CD4-positive, alpha-beta T cell treated with Interleukin-17A for 1 hour (primary cell): ENCODE measurements around the gene ZNF839.
"Not testable (repeated sequence)": the region's sequence is repeated elsewhere in the genome, so short reads cannot be mapped to it uniquely, and the experiment has no call there.

Experiments
- DNase-seq: peaks from one replicate; pipeline ENCODE4 v3.0.0-alpha.2; 2020

The ZNF839 gene

GRCh38 chr14:102344084-102344483 is 24.5 kb downstream of the ZNF839 start:
- DNase-seq, result no peak

GRCh38 chr14:102344485-102344884 is 24.9 kb downstream of the ZNF839 start:
- no peak for DNase-seq

- no peak for DNase-seq
Observed at GRCh38 chr14:102345232-102345631, 25.7 kb downstream of the ZNF839 start.

- no peak for DNase-seq
Observed at GRCh38 chr14:102346645-102347044, 27.1 kb downstream of the ZNF839 start.

GRCh38 chr14:102348376-102348775 is 28.8 kb downstream of the ZNF839 start:
- no peak for DNase-seq

- DNase-seq, result no peak
Observed at GRCh38 chr14:102351023-102351422, 31.5 kb downstream of the ZNF839 start.

- not testable (repeated sequence) for DNase-seq
Observed at GRCh38 chr14:102351593-102351992, 32.0 kb downstream of the ZNF839 start.

GRCh38 chr14:102352213-102352612 is 32.7 kb downstream of the ZNF839 start:
- no peak for DNase-seq

- no peak for DNase-seq
Observed at GRCh38 chr14:102353126-102353619, 33.6 kb downstream of the ZNF839 start.

- no peak for DNase-seq
Observed at GRCh38 chr14:102356280-102356679, 36.7 kb downstream of the ZNF839 start.

GRCh38 chr14:102359341-102359740 is 39.8 kb downstream of the ZNF839 start:
- no peak for DNase-seq

GRCh38 chr14:102360388-102360787 is 40.8 kb downstream of the ZNF839 start:
- DNase-seq, result no peak

- DNase-seq, result peak; percentile 33
Observed at GRCh38 chr14:102362084-102362483, 42.5 kb downstream of the ZNF839 start.

- DNase-seq, result peak; percentile 95
Observed at GRCh38 chr14:102362545-102363181, 43.1 kb downstream of the ZNF839 start, which contains the start of the genes CINP and TECPR2. Gene CINP, minus strand, starts transcription at chr14:102362890. Its CDS starts 39 bp downstream, at chr14:102362851. Gene TECPR2, plus strand, starts transcription at chr14:102362941. Its CDS starts 13,781 bp downstream, at chr14:102376722.

GRCh38 chr14:102363182-102363943 is 43.8 kb downstream of the ZNF839 start:
- DNase-seq, result peak; percentile 27

GRCh38 chr14:102370305-102370809 is 50.8 kb downstream of the ZNF839 start:
- peak; percentile 20 for DNase-seq

GRCh38 chr14:102371361-102371760 is 51.8 kb downstream of the ZNF839 start:
- no peak for DNase-seq

GRCh38 chr14:102373110-102373509 is 53.6 kb downstream of the ZNF839 start:
- no peak for DNase-seq

- no peak for DNase-seq
Observed at GRCh38 chr14:102374264-102374663, 54.7 kb downstream of the ZNF839 start.

GRCh38 chr14:102375119-102375518 is 55.6 kb downstream of the ZNF839 start:
- DNase-seq, result no peak

- no peak for DNase-seq
Observed at GRCh38 chr14:102377696-102378095, 58.1 kb downstream of the ZNF839 start.

GRCh38 chr14:102378830-102379229 is 59.3 kb downstream of the ZNF839 start:
- no peak for DNase-seq

- DNase-seq, result no peak
Observed at GRCh38 chr14:102387086-102387485, 67.5 kb downstream of the ZNF839 start.

- no peak for DNase-seq
Observed at GRCh38 chr14:102389246-102389645, 69.7 kb downstream of the ZNF839 start.
